Measurements from ENCODE around the gene C2orf80.
"Not testable (repeated sequence)": the region's sequence is repeated elsewhere in the genome, so short reads cannot be mapped to it uniquely, and the experiment has no call there.

C2orf80 gene

DNA sequence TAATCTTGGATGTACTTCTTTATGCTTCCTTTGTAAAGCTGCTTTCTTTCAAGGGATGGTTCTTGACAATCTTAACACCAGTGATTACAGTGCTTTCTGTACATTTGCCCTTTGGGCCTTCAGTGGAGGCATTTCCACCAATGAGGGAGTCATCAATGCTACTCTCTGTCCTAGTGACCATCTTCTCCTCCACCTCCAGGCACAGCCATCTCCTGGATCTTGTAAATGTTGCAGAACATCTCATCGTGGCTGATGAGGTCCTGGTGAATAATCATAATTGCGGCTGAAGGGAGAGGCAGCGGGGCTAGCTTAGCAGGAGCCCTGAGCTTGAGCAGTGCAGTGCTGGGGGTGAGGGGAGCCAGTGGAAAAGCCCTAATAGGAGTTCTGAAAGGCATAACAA is 32.5 kb upstream of the C2orf80 start:
- peak; percentile 12 for DNase-seq (ENCODE audit: low read depth)
- TF ChIP-seq, protein P1, sequence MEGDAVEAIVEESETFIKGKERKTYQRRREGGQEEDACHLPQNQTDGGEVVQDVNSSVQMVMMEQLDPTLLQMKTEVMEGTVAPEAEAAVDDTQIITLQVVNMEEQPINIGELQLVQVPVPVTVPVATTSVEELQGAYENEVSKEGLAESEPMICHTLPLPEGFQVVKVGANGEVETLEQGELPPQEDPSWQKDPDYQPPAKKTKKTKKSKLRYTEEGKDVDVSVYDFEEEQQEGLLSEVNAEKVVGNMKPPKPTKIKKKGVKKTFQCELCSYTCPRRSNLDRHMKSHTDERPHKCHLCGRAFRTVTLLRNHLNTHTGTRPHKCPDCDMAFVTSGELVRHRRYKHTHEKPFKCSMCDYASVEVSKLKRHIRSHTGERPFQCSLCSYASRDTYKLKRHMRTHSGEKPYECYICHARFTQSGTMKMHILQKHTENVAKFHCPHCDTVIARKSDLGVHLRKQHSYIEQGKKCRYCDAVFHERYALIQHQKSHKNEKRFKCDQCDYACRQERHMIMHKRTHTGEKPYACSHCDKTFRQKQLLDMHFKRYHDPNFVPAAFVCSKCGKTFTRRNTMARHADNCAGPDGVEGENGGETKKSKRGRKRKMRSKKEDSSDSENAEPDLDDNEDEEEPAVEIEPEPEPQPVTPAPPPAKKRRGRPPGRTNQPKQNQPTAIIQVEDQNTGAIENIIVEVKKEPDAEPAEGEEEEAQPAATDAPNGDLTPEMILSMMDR (IDR thresholded peaks at IDR 0.05; ENCODE audit: low read length, missing control alignments), result no peak
- no peak overlapping the region for H3K4me3 ChIP-seq (replicated peaks; ENCODE audit: low read depth, low read length)

DNA sequence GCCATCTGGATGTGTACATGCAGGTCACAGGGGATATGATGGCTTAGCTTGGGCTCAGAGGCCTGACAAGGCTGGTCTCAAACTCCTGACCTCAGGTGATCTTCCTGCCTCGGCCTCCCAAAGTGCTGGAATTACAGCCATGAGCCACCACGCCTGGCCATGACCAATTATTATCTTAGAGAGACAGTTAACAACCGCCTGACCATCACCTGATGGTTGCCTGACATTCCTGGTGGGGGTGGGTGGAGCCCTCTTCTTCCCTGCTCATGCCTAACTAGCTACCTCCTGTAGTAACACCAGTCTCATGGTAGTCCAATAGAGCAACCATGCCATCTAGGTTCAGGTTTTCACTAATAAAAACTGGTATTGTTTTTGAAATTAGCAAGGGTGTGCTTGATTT is 32.0 kb upstream of the C2orf80 start:
- not testable (repeated sequence) for H3K4me3 ChIP-seq (replicated peaks; ENCODE audit: low read depth, low read length); DNase-seq (ENCODE audit: low read depth)

DNA sequence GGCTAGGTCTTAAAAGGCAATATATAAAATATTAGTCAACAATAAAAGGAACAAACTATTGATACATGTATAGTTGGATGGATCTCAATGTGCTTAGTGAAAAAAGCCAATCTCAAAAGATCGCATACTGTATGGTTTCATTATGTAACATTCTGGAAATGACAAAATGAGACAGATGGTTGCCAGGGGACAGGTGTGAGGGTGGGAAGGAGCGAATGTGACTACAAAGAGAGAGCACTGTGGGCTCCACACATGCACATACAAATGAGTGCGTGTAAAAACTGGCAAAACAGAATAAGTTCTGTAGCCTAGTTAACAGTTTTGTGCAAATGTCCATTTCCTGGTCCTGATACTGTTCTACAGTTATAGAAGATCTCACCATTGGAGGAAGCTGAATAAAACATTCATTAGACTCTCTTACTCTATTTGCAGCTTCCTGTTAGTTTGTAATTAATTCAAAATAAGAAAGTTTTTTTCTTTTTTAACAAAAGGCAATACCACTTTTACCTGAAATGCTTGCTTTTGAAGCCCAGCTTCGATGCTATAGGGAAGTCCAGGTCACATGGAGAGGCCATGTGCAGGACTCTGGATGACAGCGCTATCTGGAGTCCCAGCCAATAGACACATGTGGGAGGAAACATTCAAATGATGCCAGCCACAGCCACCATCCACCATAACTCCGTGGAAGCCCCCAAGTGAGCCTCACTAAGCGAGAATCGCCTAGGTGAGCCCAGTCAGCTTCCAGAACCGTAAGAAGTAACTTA is 21.0 kb upstream of the C2orf80 start:
- TF ChIP-seq, protein P1 (IDR thresholded peaks at IDR 0.05; ENCODE audit: low read length, missing control alignments), result no peak
- H3K4me3 ChIP-seq (replicated peaks; ENCODE audit: low read depth, low read length), result no peak overlapping the region
- no peak for DNase-seq (ENCODE audit: low read depth)

DNA sequence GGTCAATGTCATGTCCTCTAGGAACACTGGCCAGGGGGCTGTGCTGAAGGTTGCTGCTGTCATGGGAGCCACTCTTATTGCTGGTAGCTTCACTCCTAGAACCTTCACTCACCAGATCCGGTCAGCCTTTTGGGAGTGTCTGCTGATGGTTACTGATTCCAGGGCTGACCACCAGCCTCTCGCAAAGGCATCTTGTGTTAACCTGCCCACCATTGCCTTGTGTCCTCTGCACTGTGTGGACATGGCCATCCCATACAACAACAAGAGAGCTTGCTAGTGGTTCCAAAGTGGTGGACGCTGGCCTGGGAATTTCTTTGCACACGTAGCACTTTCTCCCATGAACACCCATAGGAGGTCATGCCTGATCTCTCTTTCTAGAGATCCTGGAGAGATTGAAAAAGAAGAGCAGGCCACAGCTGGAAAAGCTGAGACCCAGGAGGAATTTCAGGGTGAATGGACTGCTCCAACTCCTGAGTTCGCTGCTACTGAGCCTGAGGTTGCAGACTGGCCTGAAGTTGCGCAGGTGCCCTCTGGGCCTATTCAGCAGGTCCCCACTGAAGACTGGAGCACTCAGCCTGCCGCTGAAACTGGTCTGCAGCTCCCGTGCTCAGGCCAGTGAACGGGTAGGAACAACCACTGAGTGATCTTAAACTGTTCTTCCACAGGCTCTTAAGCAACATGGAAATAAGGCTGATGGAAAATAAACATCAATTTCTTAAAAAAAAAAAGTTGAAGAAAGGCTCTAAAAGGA is 18.7 kb upstream of the C2orf80 start:
- TF ChIP-seq, protein P1 (IDR thresholded peaks at IDR 0.05; ENCODE audit: low read length, missing control alignments), result no peak
- H3K4me3 ChIP-seq (replicated peaks; ENCODE audit: low read depth, low read length), result no peak overlapping the region
- no peak for DNase-seq (ENCODE audit: low read depth)

DNA sequence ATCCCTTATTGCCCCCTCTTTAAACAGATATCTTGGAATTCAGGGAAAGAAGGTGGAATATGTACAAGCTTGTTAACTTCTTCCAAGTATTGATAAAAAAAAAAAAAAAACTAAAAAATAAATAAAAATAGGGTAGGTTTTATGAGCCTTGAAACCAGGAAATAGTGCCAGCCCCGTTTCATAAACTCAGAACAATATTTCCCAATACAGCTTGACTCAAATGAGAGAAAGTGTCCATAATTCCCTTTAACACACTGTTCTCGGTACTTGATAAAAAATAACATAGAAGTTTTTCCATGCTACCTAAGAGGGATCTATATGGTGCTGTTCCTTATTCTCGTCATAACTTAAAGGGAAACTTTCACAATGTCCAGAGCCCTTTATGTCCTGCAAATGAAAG is 17.9 kb upstream of the C2orf80 start:
- DNase-seq (ENCODE audit: low read depth), result no peak
- TF ChIP-seq, protein P1 (IDR thresholded peaks at IDR 0.05; ENCODE audit: low read length, missing control alignments), result no peak
- H3K4me3 ChIP-seq (replicated peaks; ENCODE audit: low read depth, low read length), result no peak overlapping the region

DNA sequence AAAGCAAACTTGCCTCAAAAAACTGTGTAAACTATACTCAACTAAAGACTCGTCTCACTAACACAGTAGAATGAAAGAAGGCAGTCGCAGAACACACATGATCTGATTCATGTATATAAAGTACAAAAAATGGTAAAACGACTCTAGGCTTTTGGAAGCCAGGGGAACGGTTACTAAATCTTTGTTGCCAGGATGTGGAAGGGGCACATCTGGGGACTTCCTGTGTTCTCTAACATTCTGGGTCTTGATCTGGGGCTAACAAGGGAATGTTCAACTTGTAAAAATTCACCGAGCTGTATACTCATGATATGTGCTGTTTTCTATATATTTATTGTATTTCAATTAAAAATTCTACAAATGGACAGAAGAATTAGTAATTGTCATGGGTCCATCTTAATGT is 14.3 kb upstream of the C2orf80 start:
- DNase-seq (ENCODE audit: low read depth), result no peak
- no peak overlapping the region for H3K4me3 ChIP-seq (replicated peaks; ENCODE audit: low read depth, low read length)
- TF ChIP-seq, protein P1 (IDR thresholded peaks at IDR 0.05; ENCODE audit: low read length, missing control alignments), result no peak

DNA sequence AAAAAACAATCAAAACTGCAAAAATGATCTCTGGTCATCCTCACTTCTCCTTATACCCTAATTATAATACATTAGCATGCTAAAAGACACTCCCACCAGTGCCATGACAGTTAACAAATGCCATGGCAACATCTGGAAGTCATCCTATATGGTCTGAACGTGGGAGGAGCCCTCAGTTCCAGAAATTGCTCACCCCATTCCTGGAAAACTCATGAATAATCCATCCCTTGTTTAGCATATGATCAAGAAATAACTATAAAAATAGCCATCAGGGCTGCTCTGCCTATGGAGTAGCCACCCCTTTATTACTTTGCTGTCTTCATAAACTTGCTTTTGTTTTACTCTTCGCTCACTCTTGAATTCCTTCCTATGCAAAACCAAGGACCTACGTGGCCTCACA is 5.7 kb upstream of the C2orf80 start:
- TF ChIP-seq, protein P1 (IDR thresholded peaks at IDR 0.05; ENCODE audit: low read length, missing control alignments), result no peak
- no peak for DNase-seq (ENCODE audit: low read depth)

More for the DNA sequence above, 5.7 kb upstream of the C2orf80 start:
- H3K4me3 ChIP-seq (replicated peaks; ENCODE audit: low read depth, low read length), result no peak overlapping the region
